GM21786 (cell line): Measurements from ENCODE around the gene ZNF362.

Source experiments
- ATAC-seq: cut with Tn5 transposase; IDR thresholded peaks from one replicate; pipeline ENCODE4 v1.9.1; 2021; ENCODE audit not compliant: unreplicated experiment

ZNF362 gene

DNA sequence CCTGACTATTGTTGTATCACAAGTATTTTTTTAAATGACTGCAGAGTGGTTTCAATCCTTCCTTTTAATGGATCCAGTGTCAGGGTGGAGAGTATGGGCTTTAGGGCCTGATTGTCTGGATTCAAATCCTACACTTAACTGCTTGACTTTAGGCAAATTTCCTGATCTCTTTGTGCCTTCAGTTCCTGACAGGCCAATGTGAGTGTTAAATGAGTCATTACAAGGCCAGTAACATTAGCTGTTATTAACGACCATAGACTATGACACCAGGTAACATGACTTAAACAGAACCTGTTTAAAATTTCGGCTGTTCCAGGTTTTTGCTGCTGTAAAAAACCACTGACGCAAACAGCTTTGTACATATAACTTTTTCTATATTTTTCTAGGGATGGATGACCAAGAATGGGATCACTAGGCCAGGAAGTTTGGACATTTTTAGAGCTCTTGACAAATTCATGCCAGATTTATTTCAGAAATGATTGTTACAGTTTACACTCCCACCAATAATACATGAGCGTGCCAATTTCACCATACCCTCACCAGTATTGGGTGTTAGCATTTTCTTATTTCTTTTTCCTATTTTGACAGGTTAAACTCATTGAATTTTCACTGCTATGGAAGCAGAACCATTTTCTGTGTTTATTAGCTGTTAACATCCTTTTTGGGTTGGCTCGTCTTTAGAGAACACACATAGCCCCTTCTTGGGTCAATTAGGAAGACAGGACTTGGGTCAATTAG, 11.3 kb downstream of the ZNF362 start:
- ATAC-seq, result no peak

DNA sequence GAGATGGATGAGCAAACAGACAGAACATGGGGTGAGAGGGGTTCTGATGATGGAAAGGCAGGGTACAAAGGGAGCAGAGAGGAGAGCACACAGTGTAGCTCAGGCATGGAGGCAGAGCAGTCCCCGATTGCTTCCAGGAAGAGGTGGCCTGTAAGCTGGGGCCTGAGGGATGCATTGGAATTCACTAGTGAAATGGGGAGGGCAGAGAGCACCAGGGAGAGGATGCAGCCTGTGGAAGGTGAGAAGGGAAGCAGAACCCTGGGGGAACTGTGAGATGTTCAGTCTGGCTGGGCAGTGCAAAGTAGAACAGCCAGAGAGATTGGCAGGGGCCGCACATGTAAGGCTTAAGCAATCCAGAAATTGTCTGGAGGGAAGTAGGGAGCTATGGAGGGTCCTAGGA, 12.2 kb downstream of the ZNF362 start:
- ATAC-seq, result no peak

DNA sequence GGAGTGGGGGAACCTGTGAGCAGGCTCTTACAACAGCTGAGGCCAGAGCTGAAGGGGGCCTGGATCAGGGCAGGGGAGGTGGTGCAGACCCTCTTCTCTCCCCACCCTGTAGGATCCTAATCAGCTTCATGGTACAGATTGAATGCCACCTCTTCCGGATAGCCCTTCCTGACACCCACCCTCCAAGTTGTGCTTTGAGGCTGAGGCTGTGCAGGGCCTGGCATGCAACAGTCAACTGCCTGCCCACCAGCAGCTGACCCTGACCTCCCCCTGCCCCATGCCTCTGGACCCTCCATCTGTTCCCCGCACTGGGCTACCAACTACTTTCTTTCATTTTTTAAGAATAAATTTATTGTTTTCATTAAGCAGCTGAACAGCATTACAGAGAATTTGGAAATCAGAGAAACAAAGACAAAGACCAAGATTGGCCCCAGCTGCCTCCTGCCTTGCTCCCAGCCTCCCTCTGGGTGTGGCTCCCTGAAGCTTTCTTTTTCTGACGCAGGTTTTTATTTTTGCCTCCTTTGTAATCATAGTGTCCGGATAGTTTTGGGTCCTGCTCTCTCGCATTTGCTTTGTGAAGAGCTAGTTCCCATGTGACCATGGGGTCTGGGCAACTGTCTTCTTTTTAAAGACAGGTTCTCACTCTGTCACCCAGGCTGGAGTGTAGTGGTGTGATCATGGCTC, 12.8 kb downstream of the ZNF362 start:
- no peak for ATAC-seq

DNA sequence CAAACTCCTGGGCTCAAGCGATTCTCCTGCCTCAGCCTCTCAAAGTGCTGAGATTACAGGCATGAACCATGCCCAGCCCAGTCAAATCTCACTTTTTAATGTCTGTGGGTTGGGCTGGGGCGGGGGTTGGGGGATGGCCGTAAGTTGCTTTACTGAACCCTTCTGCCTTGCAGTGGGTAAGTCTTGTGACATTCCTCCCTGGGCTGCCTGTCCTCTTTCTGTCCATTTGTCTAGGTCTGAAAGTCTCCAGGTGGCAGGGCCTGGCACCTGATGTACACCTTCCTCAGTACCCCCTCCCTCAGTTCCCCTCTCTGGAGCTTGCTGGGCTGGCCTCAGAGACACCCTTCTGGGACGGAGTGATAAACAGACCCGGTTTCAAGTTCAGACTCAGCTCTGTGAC, 13.3 kb downstream of the ZNF362 start:
- no peak for ATAC-seq

DNA sequence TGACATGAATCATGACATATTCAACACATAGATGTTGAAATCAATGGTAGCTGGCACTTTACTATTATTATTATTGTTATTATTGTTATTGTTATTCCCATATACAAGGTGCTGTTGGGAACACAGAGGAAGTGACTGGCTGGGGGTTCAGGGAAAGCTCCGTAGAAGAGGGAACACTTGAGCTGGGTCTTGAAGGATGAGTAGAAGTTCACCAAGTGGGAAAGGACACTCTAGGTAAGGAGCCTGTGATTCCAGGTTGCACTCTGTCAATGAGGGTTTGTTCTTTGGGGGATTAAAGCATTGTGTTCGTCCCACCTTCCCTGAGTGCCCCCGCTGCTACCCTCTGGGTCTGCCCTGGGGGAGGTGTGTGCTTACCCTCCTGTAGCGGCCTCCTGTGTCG, 14.1 kb downstream of the ZNF362 start:
- ATAC-seq, result no peak

DNA sequence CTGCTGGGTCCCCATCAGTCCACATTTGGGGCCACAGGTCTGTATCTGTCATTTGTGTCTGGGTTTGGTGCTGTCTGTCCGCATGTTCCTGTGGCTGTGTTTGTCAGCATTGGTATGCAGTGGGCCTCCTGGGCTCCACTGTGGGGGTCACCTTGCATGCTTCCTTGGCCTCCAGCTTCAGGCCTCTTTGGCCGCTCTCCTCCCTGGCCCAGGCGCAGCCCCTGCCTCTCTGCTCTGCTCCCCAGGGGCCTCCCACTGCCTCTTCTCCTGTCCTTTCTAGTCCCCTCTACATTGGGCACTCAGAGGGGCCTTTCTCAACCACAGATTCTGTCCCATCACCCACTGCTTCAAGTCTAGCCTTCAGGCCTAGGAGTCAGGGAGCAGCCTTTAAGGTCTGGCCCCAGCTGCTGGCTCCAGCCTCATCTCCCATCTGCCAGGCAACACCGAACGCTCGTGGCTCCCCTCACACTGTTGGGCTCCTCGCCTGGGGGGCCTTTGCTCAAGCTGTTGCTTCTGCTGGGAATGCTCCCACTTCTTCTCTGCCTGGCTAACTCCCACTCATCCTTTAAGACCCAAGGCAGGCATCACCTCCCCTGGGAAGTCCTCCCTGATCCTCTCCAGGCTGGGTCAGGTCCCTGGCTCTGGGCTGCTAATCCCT, 14.6 kb downstream of the ZNF362 start:
- no peak for ATAC-seq

DNA sequence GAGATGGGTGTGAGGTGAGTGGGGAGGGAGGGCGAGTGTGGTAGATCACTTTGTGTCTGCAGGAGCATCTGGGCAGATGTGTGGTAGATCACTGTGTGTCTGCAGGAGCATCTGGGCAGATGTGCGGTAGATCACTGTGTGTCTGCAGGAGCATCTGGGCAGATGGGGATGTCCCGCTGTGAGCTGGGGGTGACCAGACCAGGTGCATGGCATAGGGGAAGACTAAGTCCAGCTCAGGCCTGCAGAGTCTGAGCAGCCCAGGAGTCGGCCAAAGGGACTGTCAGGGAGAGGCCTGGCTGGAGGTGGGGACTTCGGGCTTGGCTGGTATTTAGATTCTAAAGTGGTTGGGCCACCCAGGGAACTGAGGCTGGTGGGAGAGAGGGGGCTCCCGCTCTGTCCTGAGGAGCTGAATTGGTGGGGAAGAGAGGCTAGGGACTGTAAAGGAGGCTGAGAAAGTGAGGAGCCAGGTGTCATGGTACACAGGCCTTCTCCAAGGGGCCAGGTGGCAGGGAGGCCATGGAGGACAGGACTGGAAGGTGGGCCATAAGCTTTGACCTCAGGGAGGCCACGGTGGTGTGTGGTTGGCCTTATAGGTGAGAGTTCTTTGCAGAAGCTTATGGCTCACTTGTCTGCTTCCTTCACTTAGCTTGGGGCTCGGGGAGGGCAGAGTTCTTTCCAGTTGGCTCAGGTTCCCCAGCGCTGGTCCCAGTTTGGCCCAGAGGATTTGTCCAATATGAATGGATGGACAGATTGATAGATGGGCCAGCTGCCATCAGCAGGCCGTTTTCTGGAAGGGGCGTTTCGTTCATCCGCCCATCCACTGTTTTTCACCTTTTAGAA, 15.6 kb downstream of the ZNF362 start:
- ATAC-seq, result no peak

DNA sequence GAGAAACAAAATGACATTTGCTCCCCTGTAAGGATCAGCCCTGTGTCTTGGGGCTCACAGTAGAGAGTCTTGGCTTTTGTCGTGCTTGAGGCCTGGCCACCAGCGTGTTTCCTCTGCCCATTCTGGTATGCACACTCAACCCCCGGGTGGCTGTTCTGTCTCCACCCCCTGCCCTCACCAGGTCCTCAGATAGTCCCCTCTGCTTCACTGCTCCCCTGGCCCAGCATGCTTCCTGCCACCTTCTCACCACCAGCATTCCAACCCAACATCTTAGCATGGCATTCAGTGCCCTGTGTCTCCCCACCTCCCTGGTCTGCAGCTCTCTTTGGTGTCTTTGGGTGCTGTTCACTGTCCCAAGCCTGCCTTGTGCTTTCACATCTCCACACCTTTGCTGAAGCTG, 16.2 kb downstream of the ZNF362 start:
- ATAC-seq, result no peak

DNA sequence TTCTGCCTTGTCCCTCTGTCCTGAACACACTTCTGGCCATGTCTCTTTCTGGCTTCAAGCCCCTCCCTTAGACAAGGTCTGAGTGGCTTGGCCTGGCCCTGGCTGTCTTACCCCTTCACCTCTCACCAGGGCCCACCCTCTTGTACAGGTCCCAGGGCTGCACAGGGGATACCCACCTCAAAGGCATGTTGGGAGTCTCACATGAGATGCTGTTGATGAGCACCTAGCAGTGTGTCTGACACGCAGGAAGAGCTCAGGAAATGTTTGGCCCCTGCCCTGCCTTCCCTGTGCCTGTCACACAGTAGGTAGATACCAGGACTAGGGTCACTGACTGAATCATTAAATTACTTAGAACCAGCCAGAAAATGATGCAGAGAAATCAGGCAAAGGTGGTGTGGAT, 16.6 kb downstream of the ZNF362 start:
- ATAC-seq, result no peak

DNA sequence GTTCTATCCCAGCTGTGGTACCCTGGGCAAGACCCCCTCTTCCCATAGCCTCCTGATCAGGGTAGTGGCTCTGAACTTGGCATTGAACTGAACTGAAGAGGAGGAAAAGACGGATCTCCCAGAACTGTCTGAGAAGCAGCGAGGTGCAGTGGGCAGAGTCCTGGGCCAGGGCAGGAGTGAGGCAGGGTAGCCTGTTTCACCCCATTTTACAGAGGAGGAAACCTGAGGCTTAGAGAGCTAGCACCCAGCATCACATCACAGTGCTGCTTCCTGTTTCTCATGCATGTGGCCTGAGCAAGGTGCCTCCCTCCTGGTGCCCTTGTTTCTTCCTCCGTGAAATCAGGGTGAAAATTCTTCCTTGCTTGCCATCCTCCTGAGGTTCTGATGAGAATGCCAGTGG, 17.1 kb downstream of the ZNF362 start:
- ATAC-seq, result no peak

DNA sequence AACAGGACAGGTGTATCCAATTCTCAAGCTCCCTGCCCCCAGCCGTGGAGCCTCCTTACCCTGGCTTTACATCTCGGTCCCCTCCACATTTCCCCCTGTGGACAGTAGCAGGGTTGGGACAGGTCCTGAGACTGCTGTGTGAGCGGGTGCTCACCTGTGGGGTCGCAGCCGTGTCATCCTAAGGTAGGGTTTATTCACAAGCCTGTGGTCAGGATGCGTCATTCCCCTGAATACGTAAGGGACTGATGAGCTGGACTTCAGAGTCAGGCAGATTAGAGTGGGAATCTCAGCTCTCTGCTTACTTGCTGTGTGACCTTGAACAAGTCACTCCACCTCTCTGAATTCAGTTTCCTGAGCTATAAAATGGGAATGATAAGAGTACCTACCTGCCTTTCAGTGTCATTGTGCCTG, 17.7 kb downstream of the ZNF362 start:
- no peak for ATAC-seq

DNA sequence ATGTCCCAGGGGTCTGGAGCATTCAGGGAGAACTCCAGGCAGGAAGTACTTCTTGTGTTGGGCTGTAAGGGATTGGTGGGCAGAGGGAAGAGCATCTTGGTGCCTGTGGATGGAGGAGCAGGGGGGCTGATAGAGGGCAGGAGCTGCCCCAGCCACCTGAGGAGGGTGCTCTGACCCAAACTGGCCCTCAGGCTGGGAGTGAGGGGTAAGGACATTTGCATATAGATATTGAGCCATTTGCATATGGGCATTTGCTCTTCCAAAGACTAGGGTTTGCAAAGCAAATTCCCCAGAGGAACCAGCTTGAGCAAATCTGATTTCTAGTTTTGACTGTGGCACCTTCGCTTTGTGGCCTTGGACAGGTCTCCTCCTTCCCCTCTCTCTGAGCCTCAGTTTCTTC, 18.2 kb downstream of the ZNF362 start:
- ATAC-seq, result no peak

DNA sequence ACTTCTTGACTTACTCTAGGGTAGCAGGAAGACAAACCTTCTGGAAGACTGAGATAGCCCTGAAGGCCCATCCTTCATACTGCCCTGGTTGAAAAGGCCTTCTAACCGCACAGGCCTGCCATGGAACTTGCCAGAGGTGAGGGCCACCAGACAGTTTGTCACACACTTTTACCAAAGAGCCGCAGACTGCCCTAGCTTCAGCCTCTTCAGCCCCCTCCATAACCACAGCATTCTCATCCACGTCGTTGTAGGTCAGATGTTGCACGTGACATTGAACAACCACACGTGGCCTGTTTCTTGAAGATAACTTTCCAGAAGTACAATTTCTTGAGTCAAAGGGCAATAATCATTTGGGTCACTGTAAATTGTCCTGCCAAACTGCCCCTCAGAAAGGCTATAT, 18.9 kb downstream of the ZNF362 start:
- ATAC-seq, result no peak

DNA sequence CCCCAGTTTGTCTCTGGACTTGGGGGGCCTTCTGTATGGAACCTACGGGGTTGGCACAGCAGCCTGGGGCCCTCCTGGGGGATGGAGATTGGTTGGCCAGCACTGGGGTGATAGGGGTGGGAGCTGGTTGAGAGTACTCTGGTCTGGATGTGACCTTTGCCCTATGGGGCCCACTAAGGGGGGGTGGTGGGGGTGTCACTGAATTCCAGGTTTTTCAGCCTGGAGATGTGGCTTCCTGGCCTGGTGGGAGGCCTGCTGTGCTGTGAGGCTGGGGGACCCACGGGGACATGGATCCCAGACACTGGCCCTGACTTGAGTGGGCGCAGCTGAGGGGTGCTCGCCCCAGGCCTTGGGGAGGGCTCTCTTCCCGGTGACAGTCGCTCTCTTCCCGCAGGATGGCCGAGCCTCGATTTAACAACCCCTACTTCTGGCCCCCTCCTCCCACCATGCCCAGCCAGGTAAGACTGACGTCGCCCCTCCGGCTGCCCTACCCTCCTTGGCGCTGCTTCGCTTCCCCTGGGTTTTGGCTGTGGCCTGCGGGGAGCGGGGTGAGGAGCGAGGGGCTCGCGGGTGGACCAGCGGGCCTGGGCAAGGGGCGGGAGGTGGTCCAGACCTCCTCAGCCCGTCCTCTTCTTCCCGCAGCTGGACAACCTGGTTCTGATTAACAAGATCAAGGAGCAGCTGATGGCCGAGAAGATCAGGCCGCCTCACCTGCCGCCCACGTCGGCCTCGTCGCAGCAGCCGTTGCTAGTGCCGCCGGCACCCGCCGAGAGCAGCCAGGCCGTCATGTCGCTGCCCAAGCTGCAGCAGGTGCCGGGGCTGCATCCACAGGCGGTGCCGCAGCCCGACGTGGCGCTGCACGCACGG, 19.6 kb downstream of the ZNF362 start:
- ATAC-seq, result no peak

DNA sequence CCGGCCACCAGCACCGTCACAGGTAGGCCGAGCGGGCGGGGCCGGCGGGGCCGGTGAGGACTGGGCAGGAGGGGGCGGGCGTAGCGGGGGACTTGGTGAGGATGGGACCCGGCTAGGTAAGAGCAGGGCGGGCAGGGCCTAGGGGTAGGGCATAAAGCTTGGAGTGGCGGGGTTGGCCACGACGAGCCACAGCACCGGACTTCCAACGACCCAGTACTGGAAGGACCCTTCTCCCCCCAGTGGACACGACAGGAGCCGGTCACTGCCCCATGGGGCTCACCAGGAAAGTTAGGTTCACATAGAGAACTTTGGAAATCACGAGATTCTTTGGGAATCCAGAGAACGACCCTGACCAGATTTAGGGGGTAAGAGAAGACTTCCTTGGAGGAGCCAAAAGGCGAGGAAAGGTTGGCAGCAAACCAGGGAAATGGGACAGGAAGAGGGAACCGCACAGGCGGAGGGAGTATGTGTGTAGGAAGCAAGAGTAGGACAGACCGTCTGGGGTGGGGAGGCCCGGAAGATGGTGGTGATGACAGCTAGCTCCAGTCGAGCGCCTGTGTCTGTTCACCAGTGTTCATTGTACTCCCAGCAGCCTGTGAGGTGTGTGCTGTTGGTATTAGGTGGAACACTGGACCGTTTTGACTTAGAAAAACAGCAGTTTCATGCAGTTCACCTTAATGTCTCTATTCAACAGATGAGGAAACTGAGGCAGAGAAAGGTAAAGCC, 20.4 kb downstream of the ZNF362 start:
- ATAC-seq, result no peak

DNA sequence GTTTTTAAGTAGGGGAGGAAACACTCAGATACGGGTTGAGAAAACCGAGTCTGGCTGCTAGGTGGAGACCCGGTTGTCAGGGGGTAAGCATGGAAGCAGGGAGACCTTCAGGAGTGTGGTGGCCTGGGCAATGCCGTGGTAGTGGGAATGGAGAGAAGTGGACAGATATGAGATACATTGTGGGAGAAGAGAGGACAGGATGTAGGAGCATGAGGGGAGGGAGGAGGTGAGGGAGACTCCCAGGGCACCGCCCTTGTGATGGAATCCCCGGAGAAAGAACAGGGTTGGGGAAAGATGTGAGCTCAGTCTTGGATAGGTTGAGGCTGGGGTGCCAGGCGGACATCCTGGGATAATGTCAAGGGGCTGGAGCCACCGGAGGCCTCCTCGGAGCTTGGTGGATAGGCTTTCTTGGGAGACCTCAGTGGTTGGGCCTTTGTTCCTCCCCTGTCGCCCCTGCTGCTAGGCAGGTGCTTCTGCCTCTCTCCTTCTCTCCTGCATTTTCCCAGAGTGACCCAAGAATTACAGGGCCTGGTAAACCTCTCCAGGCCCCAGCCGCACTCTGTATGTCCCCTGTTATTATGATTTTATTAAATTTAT, 21.3 kb downstream of the ZNF362 start:
- no peak for ATAC-seq

DNA sequence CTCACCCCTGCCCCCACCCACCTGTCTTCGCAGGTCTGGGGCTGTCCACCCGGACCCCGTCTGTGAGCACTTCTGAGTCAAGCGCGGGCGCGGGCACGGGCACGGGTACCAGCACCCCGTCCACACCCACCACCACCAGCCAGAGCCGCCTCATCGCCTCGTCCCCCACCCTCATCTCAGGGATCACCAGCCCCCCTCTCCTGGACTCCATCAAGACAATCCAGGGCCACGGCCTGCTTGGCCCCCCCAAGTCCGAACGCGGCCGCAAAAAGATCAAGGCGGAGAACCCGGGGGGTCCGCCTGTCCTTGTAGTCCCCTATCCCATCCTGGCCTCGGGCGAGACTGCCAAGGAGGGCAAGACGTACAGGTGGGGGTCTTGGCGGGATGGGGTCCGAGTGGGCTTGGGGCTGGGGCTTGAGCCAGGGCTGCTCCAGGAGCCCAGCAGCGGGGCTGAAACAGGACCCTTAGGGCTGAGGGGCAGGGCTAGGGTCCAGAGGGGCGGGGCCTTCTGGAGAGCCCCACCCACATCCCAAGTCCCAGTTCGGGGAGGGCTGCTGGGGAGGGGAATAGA, 23.9 kb downstream of the ZNF362 start:
- no peak for ATAC-seq

DNA sequence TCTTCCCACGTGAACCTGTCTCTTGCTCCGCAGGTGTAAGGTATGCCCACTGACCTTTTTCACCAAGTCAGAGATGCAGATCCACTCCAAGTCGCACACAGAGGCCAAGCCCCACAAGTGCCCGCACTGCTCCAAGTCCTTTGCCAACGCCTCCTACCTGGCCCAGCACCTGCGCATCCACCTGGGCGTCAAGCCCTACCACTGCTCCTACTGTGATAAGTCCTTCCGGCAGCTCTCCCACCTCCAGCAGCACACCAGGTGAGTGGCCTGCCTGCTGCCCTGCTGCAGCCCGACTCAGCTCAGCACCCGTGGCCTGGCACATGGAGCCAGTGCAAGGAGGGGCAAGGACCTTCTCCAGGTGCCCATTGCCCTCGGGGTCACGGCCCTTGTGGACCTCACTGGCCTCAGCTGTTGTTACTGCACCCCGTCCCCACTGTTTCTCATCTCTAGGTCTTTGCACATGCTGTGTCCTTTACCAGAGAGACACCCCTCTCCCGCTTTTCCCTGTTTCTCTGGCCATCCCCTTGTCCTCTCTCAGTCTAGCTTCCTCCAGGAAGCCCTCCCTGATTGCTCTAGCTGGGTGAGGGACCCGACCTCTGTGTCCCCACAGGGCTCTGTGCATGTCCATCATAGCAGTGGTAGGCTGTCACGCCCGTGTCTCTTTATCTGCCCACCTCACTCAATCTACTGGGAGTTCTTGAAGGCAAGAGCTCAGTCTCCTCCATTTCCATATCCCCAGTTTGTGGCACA, 25.4 kb downstream of the ZNF362 start:
- no peak for ATAC-seq
